Hematopoietic multipotent progenitor cell treated with erythropoietin and hydrocortisone succinate and interleukin-3 and kit ligand, for 8 days (in vitro differentiated cells): ENCODE data around the gene DAAM1.

ENCODE experiments used
- DNase-seq: peaks from one replicate; pipeline ENCODE4 v3.0.0-alpha.2; 2015

Gene DAAM1

DNA sequence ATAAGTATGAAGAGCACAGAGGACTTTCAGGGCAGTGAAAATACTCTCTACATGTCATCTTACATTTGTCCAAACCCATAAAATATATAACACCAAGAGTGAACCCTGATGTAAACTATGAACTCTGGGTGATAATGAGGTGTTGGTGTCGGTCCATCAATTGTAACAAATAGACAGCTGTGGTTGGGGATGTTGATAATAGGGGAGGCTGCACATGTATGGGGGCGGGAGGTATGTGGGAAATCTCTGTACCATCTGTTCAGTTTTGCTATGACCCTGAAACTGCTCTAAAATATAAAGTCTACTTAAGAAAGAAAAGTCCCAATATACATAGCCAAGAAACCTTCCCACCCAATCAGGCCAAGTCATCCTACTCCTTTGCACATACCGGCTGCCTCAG lies 188.2 kb downstream of the DAAM1 start:
- DNase-seq = no peak

DNA sequence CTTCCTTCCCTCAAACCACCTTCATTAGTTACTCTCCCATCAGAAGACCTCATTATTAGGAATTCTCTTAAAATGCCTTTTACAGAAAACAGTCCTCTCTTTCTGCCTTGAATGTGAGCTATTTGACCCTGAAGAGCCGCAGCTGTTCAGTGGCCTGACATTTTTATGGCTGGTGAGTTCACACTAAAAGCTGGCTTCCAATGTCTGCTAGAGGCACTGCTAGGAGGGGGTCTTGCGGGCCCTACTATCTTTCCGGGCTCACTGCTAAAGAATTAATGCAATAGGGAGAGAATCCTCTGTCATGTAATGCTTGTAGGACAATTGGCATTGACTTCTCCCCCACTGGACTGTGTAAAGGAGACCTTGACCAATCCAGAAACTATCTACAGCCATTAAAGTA lies 189.0 kb downstream of the DAAM1 start:
- DNase-seq = no peak

DNA sequence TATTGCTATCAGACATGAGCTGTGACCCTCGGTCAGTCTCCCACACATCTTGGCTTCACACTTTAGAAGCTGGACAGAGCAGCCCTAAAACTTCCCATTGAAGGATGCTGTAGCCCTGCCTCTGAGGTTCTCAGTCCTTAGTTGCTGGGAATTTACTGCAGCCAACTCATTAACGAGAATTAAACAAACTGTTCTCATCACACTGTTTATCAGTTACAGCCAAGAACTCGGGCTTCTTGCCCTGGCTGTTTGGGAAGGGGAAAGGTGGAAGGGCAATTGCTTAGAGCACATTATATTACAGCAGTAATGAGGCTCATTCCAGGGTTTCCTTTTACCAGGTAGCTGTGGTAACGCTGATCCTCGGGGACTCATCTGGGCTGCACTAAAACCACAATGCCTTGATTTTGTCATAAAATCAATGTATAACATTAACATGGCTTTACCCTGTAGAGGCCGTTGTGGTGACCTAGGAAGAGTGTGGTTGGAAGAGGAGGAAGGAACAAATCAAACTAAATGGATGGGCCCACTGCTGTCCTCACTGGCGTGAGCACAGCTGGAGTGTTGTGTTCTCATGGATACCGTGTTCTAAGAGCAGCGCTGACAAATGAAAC lies 189.6 kb downstream of the DAAM1 start:
- no peak for DNase-seq

DNA sequence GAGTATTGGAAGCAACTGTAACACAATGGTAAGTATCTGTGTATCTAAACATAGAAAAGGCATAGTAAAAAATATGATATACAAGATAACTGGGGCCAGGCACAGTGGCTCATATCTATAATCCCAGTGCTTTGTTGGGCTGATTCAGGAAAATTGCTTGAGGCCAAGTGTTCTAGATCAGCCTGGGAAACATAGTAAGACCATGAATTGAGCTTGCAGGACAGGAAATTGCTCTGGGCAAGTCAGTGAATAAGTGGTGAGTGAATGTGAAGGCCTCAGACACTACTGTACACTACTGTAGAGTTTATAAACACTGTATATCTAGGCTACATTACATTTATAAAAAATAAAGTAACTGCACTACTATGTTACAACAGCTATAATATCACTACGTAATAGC lies 201.5 kb downstream of the DAAM1 start:
- DNase-seq = no peak

DNA sequence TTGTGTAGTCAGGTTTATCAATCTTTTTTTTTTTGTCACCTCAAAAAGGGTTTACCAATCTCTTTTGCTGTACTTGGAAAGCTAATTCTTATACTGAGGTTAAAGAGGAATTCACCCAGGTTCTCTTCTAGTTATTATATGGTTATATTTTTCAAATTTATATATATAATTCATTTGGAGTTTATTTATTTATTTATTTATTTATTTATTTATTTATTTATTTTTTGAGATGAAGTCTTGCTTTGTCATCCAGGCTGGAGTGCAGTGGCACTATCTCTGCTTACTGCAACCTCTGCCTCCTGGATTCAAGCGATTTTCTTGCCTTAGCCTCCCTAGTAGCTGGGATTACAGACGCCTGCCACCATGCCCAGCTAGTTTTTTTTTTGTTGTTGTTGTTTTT lies 202.9 kb downstream of the DAAM1 start:
- DNase-seq = no peak

DNA sequence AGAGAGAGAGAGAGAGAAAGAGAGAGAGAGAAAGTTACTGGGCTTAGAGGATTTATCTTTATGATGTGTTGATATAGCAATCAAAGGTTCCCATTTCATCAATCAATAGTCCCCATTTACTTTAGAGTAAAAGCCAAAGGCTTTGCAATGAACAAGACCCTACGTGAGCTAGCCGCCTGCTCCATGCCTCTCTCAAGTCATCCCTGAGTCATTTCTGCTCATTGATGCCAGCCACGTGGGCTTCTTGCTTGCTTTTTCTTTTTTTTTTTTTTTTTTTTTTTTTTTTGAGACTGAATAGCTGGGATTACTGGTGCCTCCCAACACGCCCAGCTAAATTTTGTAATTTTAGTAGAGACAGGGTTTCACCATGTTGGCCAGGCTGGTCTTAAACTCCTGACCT lies 205.8 kb downstream of the DAAM1 start:
- no peak for DNase-seq

DNA sequence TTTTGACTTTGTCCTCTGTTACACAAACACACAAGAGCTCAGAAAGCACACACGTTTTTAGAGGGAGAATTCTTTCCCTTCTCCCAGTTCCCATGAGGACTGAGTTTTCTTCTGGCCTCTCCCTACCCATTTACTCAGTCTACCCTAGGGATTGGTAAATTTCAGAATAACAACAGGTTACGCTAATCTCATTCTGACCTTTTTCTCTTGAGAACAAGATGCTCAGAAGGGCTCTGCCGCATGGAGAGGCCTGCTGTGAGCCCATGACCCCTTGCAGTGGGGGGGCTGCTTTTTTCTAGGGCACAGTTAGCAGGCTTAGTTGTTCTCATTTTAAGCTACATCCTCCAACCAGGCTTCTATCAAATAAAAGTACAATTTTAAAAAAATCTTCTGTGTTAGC lies 207.2 kb downstream of the DAAM1 start:
- no peak for DNase-seq

DNA sequence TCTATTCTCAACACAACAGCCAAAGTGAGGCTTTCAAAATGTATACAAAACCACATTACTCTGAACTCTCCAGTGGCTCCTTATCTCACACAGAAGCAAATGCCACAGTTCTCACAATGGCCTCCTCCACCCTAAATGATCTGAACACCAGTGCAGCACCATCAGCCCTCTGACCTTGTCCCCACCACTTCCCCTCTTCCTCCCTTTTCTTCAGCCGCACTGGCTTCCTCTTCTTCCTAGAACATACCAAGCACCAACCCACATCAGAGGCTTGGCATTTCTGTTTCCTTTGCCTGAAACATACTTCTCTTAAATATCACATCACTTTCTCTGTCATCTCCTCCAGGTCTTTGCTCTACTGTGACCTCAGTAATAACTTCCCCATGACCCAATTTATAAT lies 210.4 kb downstream of the DAAM1 start:
- DNase-seq = peak; percentile 63

DNA sequence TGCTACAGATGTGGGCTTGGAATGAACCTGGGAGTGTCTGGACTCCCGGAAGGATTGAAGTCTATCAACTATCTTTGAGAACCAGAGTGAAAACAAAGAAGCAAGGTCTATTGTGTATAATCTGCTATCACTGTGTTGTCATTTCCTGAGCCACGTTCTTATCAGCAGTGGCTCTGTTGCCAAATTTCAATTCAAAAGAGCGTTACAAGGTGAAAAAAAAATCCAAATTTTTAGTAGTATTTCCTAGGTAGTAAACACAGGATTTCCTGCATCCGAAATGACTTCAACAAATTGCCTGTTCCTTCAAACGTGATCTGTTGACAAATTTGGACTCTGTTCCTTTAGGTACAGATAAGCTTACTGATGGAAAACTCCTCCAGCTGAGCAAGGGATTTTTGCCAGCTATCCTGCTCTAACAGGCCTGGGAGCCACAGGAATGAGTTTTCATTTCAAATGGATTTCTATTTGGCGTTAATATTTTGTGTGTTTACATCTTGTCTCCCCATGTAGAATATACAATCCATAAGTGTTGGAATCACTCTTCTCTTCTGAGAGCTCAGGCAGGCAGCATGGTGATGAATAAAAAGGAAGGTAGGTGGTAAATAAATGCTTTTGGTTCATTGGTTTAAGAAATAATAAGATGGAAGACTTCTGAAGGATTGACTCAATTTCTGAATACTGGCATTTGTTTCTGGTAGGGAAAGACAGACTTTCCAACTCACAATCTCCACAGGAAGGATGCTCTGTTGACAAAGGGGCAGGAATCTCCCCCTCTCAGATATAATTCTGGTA lies 218.2 kb downstream of the DAAM1 start:
- DNase-seq = no peak

DNA sequence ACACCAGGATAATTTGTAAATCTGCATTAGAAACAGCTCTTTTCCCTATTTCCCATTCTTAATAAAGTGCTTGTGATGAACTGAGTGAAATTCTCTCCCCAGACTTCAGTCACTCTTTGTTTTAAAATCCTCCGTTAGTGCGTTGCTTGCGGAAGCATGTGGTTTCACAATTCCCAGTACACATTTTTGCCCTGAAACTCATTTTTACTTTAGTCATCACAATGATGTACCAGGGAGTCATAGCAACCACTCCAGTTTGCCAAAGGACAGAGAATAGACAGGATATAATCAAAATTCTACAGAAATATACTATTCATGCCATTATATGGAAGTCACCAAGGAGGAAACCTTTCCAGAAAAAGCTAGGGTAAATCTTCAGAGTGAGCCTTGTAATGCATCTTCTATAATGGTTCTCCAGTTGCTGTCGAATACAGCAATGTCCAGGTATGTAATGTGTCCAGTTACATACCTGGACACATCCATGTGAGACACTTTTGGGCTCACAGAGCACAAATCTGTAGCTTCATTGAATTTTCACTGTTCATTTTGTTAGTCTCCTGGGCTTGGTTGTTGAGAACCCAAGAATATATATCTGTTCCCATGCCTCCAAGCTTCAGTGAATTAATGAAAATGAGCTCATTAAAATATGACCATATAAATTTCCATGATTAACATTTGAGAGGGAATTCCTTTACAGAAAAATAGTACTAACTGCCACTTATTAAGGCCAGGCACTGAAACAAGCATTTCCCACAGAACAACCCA lies 219.0 kb downstream of the DAAM1 start:
- DNase-seq = no peak

DNA sequence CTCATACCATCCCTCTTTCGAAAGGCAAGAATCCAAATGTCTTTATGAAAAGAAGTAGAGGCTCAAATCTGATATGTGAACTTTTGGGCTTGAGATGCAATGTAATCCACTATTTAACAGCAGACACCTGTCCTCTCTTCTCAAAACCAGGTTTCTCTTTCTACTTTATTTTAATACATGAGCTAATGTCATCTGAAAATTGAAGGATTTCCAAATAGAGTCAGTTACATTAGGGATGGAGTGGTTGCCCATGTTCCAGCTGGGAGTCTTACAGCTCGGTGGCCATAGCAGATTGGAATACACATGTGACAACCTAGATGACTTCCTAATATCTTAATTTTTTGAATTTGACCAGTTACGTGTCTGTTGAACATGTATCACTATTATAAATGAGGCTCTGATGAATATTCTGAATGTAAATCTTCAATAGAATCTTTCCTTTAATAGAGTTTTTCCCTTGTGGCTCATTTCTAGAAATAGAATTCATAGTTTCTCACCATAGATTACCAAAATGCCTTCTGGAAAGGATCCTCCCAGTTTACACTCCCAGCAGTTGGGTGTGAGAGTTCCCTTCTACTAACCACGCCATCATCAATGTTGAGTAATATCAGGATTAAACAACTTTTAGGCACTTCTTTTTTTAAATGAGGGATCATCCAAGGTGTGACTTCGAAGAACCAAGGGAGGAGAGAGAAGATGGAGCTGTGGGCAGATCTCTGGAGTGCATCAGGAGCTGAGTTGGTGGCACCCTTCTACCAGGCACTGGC lies 227.6 kb downstream of the DAAM1 start:
- DNase-seq = no peak

DNA sequence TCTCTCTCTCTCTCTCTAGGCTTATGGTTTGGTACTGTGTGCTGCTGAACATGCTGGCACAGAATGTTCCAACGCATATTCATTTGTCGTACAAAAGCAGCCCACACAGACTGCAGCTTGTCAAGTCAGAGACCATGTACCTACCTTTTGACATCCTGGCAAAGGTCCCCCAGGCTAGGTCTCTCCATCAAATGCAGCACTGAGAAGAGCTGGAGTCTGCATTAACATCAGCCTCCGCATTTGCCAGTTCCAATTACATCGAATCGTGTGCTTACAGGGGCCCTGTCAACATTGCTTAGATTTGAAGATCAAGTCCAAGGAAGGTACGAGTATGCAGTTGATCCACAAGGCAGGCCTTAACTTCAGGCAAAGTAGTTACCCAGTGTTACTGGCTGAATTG lies 228.8 kb downstream of the DAAM1 start:
- DNase-seq = no peak

DNA sequence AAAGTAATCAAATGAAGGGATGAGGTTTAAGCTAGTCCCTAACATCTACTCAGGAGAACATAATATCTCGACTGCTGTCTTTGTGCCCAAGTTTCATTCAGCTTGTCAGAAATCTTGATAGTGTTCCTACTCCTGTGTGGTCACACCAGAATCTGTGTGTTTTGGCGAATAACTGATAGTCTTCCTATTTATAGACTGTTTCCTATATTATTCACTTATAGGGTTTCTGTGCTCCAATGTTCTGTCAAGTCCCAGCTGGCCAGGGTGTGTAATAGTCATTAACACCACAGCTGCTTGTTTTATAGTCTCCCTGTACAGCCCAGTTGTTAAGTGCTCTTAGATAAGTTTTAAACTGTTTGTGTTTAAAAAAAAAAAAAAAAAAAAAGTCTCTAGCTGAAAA lies 230.8 kb downstream of the DAAM1 start:
- DNase-seq = no peak
